Stimulated activated CD8-positive, alpha-beta memory T cell treated with anti-CD3 and anti-CD28 coated beads, Interleukin-15, amount 100 ng/mL, for 1 hour (primary cell): Measurements from ENCODE around the gene IARS2.
"Not testable (repeated sequence)": the region's sequence is repeated elsewhere in the genome, so short reads cannot be mapped to it uniquely, and the experiment has no call there.

Experiments
- DNase-seq: peaks from one replicate; pipeline ENCODE4 v3.0.0-alpha.2; 2020; ENCODE audit warnings: low read depth

IARS2 gene

DNA sequence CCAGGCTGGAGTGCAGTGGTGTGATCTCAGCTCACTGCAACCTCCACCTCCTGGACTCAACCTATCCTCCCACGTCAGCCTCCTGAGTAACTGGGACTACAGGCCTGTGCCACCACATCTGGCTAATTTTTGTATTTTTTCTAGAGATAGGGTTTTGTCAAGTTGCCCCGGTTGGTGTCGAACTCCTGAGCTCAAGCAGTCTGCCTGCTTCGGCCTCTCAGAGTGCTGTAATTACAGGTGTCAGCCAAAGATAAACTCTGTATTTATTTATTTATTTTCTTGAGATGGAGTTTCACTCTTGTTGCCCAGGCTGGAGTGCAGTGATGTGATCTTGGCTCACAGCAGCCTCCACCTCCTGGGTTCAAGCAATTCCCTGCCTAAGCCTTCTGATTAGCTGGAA is 18.7 kb downstream of the IARS2 start:
- not testable (repeated sequence) for DNase-seq

- no peak for DNase-seq
Observed at GRCh38 chr1:220113136-220113695, 19.3 kb downstream of the IARS2 start.

GRCh38 chr1:220119043-220119512 is 25.1 kb downstream of the IARS2 start:
- no peak for DNase-seq

DNA sequence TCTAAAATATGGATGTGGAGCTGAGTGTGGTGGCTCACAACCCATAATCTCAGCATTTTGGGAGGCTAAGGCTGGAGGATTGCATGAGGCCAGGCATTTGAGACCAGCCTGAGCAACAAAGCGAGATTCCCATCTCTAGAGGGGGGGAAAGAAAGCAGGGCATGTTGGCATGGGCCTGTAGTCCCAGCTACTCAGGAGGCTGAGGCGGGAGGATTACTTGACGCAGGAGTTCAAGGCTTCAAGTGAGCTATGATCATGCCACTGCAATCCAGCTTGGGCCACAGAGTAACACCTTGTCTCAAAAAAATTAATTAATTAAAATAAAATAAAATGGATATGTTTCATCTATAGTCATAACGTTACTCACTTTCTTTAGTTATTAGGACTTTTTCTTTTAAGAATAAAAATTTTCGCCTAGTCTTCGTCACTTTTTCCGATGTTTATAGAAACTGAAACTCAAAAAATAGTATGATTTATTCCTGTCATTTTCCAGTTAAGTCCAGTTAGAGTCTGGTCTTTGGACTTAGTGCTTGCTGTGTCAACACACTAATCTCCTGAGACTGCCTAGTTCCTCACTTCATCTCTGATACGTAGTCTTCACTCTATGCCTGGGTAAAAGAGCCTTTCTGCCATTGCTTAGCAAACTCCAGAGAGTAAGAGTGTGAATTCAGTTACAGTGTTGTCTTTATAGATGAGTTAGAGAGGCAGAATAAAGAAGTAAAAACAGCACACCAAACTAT is 28.0 kb downstream of the IARS2 start:
- DNase-seq = no peak

GRCh38 chr1:220123066-220123465 is 29.1 kb downstream of the IARS2 start:
- DNase-seq = no peak

GRCh38 chr1:220123889-220124288 is 30.0 kb downstream of the IARS2 start:
- DNase-seq = no peak

DNA sequence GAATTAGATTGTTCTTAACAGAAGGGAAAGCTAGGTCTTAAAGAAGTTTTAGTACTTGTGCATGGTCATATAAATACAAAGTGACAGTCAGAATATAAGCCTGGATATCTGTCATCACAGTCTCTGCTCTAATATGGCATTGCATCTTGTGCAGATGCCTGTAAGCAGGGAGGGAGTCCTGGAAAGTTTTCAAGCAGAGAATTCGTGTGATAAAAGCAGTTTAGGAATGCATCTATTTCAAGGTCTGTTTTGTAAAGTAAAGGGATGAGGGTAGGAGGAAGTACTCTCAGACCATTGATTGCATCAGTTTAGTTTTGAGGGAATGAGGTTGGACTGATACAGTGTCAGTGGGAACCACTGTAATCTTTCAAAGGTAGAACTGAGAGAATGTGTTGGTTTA is 30.6 kb downstream of the IARS2 start:
- DNase-seq = no peak

- DNase-seq = no peak
Observed at GRCh38 chr1:220127076-220127475, 33.1 kb downstream of the IARS2 start.

GRCh38 chr1:220129479-220130210 is 35.7 kb downstream of the IARS2 start:
- no peak for DNase-seq

DNA sequence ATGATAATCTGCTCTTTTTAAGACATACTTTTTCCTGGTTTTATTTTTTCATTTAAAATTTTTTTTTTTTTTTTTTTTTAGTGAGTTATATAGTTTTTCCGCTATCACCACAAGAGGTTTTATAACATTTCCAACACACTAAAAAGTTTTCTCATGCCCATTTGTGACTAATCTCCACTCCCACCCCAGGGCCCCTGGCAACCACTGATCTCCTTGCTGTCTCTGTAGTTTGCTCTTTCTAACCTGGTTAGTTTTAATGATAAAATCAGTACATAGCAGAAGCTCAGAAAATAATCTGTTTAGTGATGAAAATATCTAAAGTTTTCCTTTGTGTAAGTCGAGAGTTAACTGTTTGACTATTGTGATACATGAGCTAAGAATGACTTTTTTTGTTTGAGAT is 41.8 kb downstream of the IARS2 start:
- no peak for DNase-seq

- no peak for DNase-seq
Observed at GRCh38 chr1:220137019-220137786, 43.3 kb downstream of the IARS2 start.

- no peak for DNase-seq
Observed at GRCh38 chr1:220139966-220140365, 46.0 kb downstream of the IARS2 start.

DNA sequence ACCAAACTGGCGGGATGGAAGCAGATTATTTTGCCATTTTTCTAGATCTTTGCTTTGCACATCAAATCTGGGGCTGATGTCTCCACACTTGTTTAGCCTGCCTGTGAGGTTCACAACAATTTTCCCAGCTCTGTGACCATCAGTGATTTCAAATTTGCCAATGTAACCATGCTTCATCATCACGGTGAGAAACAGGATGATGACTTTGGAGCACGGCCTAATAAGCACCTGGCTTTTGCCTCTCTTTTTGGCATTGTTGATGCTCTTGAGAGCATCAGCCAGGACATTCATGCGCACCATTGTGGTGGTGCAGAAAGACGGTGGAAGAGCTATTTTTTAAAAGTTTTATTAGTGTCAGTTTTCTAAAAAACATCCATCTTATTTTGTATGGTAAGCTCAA is 50.1 kb downstream of the IARS2 start:
- DNase-seq = no peak

DNA sequence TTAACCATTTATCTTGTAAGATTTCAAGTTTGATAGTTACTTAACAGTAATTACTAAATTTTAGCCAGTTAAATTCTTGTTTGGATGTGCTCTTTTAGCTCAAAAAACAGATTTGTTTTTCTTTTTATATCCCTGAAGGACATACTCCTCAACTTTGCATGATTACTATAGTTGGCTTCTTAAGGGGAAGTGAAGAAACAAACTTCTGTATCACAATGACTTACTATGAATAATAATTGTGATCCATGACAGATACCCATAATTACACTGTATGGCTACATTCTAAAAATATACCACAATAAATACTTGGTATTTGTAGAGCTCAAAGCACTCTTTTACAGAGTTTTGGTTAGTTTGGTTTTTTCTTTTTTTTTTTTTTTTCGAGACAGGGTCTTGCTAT is 55.8 kb downstream of the IARS2 start:
- DNase-seq = no peak

- no peak for DNase-seq
Observed at GRCh38 chr1:220151454-220151853, 57.5 kb downstream of the IARS2 start.

- no peak for DNase-seq
Observed at GRCh38 chr1:220153147-220153546, 59.2 kb downstream of the IARS2 start.

GRCh38 chr1:220156620-220157146 is 62.8 kb downstream of the IARS2 start:
- no peak for DNase-seq

GRCh38 chr1:220157738-220158137 is 63.8 kb downstream of the IARS2 start:
- no peak for DNase-seq

DNA sequence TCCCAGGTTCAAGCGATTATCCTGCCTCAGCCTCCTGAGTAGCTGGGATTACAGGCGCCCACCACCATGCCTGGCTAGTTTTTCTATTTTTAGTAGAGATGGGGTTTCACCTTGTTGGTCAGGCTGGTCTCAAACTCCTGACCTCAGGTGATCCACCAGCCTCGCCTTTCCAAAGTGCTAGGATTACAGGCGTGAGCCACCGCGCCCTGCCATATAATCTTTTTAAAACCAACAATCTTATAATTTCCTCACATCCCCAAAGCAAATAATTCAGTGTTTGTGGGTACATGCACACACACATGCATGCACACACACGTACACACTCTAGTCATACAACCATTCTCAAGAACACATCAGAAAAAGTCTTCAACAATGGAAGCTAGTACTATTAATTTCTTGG is 64.6 kb downstream of the IARS2 start:
- DNase-seq = not testable (repeated sequence)

DNA sequence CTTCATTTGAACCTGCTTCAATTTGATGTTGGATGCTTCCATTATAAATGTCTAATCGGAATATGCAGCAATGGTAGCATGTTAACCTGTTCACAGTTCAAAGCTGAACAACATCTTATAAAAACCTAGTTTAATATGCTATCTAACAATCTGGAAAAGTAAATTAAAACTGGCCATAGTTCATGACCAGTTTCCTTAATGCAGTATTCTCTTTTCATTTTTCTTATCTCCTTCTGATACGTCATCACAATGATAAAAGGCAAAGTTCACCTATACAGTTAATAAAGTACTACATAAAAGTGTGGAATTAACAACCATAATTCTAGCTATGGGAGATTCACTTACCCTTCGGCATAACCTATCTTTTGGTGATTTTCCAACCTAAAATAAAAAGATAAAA is 65.1 kb downstream of the IARS2 start:
- no peak for DNase-seq

DNA sequence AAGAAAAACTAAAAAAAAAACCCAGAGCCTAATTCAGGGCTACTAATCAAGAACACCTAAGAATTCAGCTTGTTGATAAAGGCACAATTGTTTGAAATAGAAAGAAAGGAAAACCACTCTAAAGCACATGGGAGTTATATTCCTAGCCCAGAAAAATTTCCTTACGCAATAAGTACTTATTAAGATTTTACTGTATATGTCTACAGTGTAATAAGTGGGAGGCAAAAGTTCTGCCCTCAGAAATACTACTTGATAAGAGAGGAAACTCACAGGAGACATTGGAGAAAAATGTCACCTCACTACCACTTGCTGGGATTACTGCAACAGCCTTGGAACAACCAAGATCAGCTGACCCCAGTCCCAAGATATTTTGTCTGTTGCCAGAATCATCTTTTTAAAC is 66.1 kb downstream of the IARS2 start:
- DNase-seq = no peak

GRCh38 chr1:220164116-220164515 is 70.2 kb downstream of the IARS2 start:
- DNase-seq = no peak
